WTC11 (cell line): ENCODE data around the gene ZC3H13.

ENCODE experiments used
- CTCF ChIP-seq: fragments of 200-600 bp; IDR thresholded peaks from 2 replicates; pipeline ENCODE4 v1.8.0; 2022; ENCODE audit warnings: antibody characterized with exemption
- GABPB1 ChIP-seq: sonication (generic); formaldehyde crosslinking; IDR thresholded peaks from 2 replicates; pipeline ENCODE4 v1.8.1; 2023; ENCODE audit warnings: mild to moderate bottlenecking, missing genetic modification reagents
- IRF2 ChIP-seq: sonication (generic); formaldehyde crosslinking; IDR thresholded peaks from 2 replicates; pipeline ENCODE4 v1.8.0; 2022; ENCODE audit warnings: low read depth, missing genetic modification reagents, borderline replicate concordance
- NFE2L1 ChIP-seq: sonication (generic); formaldehyde crosslinking; IDR thresholded peaks from 2 replicates; pipeline ENCODE4 v1.8.1; 2023; ENCODE audit warnings: missing genetic modification reagents
- NR2C2 ChIP-seq: sonication (generic); formaldehyde crosslinking; IDR thresholded peaks from 2 replicates; pipeline ENCODE4 v1.8.0; 2022; ENCODE audit warnings: mild to moderate bottlenecking, missing genetic modification reagents

- TF ChIP-seq NR2C2 (CRISPR knock-in tag) (no peak), NFE2L1 (CRISPR knock-in tag) (no peak), IRF2 (CRISPR knock-in tag) (no peak), CTCF (no peak), GABPB1 (CRISPR knock-in tag) (no peak)
Observed at GRCh38 chr13:46051968-46052318, 603 bp downstream of the ZC3H13 start.
